Caki2 (cell line): ENCODE data around the gene BMPR2. TPM values are rescaled to one million over a fixed set of nuclear protein-coding genes. Genes with fewer than 3 reads are reported as not detected.

Experiments used
- DNase-seq: peaks from one replicate; pipeline ENCODE4 v3.0.0-alpha.2; 2015; ENCODE audit warnings: low read depth
- in situ Hi-C: cut with HindIII; loops from 2 replicates; pipeline ENCODE4 v1.10.0; 2016; ENCODE audit warnings: low sequenced_read_pairs, low pct_unique_long_range_greater_than_20kb, mixed read lengths
- total RNA-seq: library from RNA; depleted of rRNA; stranded (reverse); fragments of >200 nt; shearing (Covaris generic); gene quantifications from 2 replicates; pipeline ENCODE4 v1.2.3, GENCODE V29; 2014; ENCODE audit warnings: low replicate concordance; rRNA removed

The BMPR2 gene
- total RNA-seq, 1 experiment from 2014 or later, result 15.0 TPM

DNA sequence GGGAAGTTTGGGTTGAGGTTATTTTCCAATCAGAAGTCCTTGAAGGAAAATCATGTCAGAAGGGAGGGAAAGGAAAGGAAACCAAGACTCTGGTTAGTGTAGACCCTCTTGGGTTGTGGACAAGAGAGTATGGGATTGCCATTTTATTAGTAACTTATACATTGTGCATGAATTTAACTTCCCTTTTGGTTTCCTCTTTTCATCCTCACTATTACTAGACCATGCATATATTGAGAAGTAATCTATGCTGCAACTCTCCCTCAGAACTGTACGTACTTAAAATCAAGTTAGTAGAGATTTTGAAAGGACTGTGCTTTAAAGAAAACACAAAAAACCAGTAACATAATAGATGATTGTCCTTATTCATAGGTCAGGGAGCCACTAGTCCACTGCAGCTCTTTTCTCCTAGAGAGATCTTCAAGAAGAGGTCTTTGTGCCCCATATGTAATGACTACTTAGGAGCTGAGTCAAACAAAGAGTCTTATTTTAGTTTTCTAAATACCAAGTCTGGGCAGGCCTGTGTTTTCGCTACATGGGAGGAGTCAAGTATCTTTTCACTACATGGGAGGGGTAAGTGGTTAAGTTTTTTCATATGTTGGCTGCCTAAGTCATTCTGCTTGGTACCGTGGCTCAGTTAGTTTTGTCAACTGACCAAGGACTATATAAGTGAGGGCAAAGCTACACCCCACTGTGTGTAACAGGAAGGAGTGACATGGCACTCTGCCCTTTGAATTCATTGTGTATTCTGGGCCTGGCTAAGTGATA is 233.4 kb downstream of the BMPR2 start:
- DNase-seq, result no peak
- in situ Hi-C loops, result no loop called here

DNA sequence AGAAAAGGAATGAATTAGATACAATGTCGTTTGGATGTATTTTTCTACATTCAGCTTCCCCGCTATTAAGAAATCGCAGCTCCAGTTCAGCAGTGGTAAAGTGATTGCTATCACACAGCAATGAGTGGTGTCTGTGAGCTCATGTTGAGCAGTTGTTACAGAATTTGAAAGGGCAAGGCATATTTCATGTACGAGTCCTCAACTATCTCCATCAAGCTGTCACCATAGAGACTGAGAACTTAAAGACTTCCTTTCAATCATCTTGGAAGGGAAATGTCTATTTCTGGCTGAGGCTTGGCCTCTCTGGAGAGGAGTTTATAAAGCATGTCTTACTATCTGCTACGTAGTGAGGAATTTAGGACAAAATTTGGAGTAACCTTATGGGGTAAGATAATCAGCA is 234.3 kb downstream of the BMPR2 start:
- no peak for DNase-seq
- in situ Hi-C loops, result no loop called here

DNA sequence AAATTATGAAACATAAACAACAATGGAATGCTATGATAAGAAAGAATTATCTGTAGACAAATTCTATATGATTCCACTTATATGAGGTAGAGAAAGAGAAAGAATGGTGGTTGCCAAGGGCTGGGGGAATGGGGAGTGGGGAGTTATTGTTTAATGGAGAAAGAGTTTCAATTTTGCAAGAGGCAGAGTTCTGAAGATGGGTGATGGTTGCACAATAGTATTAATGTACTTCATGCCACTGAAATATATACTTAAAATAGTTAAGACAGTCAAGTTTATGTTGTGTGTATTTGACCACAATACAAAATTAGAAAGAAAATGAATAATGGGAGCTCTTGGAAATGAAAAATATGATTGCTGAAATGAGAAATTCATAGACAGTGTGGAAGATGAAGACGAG is 236.0 kb downstream of the BMPR2 start:
- in situ Hi-C loops, result no loop called here
- DNase-seq, result no peak

- in situ Hi-C loops, result no loop called here
- no peak for DNase-seq
Observed at GRCh38 chr2:202613479-202613878, 237.4 kb downstream of the BMPR2 start.

Other genes with a start within 250 kb of the BMPR2 start
- 256 and 266 TPM in 2 replicates for gene SUMO1, start 137.7 kb upstream of the BMPR2 start, total RNA-seq
- 34.1 and 50.4 TPM in 2 replicates for gene NOP58, start 110.6 kb upstream of the BMPR2 start, total RNA-seq